ENCODE data around the gene USP32. TPM values are rescaled to one million over a fixed set of nuclear protein-coding genes. Genes with fewer than 3 reads are reported as not detected.
"Not testable (repeated sequence)": the region's sequence is repeated elsewhere in the genome, so short reads cannot be mapped to it uniquely, and the experiment has no call there.

USP32 gene
- total RNA-seq, 2 experiments from 2014 or later = 36.7 to 44.0 TPM

DNA sequence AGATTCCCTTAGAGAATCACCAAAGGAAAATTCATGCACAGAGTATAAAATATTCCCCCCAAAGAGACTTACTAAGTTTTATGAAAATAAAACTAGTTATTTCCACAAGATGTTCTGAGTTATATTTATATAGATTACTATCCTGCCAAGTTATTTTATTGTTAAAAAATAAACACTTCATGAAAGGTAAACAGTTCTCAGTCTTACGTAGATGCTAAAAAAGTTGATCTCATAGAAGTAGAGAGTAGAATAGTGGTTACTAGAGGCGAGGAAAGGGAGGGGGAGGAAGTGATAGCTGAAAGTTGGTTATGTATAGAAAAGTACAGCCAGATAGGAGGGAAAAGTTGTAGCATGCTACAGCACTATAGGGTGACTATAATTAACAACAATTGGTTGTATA, 65.2 kb downstream of the USP32 start:
- Mint-ChIP-seq H3K4me1 (ENCODE audit: low read depth) (no peaks in the 10 kb centered on the region), H3K27ac (no peak overlapping the region), H3K36me3 (ENCODE audit: low read depth) (peaks cover 6% of the 10 kb centered on the region), H3K27me3 (ENCODE audit: low read depth) (no peaks in the 10 kb centered on the region), H3K9me3 (ENCODE audit: insufficient read depth) (no peaks in the 10 kb centered on the region), H3K4me3 (no peak overlapping the region)
- ATAC-seq = no peak
- DNase-seq = no peak
- POLR2A ChIA-PET = no interaction called here
- CTCF ChIA-PET = no interaction called here

- ChIA-PET POLR2A (no interaction called here), CTCF (no interaction called here)
- DNase-seq (no peak), ATAC-seq (no peak)
- H3K36me3 Mint-ChIP-seq (ENCODE audit: low read depth) = peaks cover 6% of the 10 kb centered on the region
- H3K9me3 Mint-ChIP-seq (ENCODE audit: insufficient read depth) = no peaks in the 10 kb centered on the region
- H3K4me1 Mint-ChIP-seq (ENCODE audit: low read depth) = no peaks in the 10 kb centered on the region
- no peak overlapping the region for H3K27ac Mint-ChIP-seq
- no peak overlapping the region for H3K4me3 Mint-ChIP-seq
- no peaks in the 10 kb centered on the region for H3K27me3 Mint-ChIP-seq (ENCODE audit: low read depth)
Observed at GRCh38 chr17:60325730-60326524, 66.0 kb downstream of the USP32 start.

DNA sequence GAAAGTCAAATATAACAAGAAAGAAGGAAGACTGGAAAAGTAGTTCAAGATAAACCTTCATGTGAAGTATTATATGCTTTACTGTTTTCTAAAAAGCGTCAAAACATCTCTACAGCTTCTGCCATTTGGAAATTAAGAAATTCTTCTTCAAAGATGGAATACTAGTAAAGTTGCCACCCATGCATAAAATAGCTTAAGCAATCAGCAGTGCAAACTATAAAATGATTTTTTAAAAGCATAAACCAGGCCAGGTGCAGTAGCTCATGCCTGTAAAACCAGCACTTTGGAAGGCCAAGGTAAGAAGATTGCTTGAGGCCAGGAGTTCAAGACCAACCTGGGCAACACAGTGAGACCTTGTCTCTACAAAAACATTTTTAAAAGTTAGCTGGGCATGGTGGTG, 68.2 kb downstream of the USP32 start:
- Mint-ChIP-seq H3K4me3 (no peak overlapping the region), H3K4me1 (ENCODE audit: low read depth) (no peaks in the 10 kb centered on the region), H3K27me3 (ENCODE audit: low read depth) (no peaks in the 10 kb centered on the region), H3K27ac (no peak overlapping the region), H3K36me3 (ENCODE audit: low read depth) (peaks cover 4% of the 10 kb centered on the region), H3K9me3 (ENCODE audit: insufficient read depth) (no peaks in the 10 kb centered on the region)
- ATAC-seq = no peak
- ChIA-PET CTCF (no interaction called here), POLR2A (interaction anchor here (1.0 kb wide), 1 partner anchor 65 kb away, joined by 3 read pairs; no protein-coding TSS in a partner anchor)
- no peak for DNase-seq

- no peak overlapping the region for H3K27ac Mint-ChIP-seq
- ATAC-seq (no peak), DNase-seq (no peak)
- H3K36me3 Mint-ChIP-seq (ENCODE audit: low read depth) = peaks cover 1% of the 10 kb centered on the region
- no peaks in the 10 kb centered on the region for H3K4me1 Mint-ChIP-seq (ENCODE audit: low read depth)
- H3K4me3 Mint-ChIP-seq = no peak overlapping the region
- POLR2A ChIA-PET = interaction anchor here (0.6 kb wide), 1 partner anchor 69 kb away, joined by 3 read pairs; no protein-coding TSS in a partner anchor
- no peaks in the 10 kb centered on the region for H3K9me3 Mint-ChIP-seq (ENCODE audit: insufficient read depth)
- no peaks in the 10 kb centered on the region for H3K27me3 Mint-ChIP-seq (ENCODE audit: low read depth)
- CTCF ChIA-PET = no interaction called here
Observed at GRCh38 chr17:60322056-60322387, 69.9 kb downstream of the USP32 start.

- Mint-ChIP-seq H3K27me3 (ENCODE audit: low read depth) (no peaks in the 10 kb centered on the region), H3K27ac (no peak overlapping the region), H3K36me3 (ENCODE audit: low read depth) (peaks cover 3% of the 10 kb centered on the region), H3K4me3 (no peak overlapping the region), H3K9me3 (ENCODE audit: insufficient read depth) (no peaks in the 10 kb centered on the region), H3K4me1 (ENCODE audit: low read depth) (no peaks in the 10 kb centered on the region)
- POLR2A ChIA-PET = no interaction called here
- ATAC-seq (no peak), DNase-seq (no peak)
- CTCF ChIA-PET = no interaction called here
Observed at GRCh38 chr17:60321336-60322055, 70.4 kb downstream of the USP32 start.

DNA sequence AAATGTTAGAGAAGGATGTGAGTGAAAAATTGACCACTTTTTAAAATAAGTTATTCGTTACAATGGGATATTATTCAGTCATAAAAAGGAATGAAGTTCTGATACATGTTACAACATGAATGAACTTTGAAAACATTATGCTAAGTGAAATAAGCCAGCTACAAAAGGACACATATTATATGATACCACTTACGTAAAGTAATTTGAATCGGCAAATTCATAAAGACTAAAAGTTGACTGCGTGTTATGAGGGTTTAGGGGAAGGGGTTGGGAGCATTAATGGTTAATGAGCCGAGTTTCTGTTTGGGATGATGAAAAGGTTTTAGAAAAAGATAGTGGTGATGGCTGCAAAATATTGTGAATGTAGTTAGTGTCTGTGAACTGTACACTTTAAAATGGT, 73.1 kb downstream of the USP32 start:
- Mint-ChIP-seq H3K27me3 (ENCODE audit: low read depth) (no peaks in the 10 kb centered on the region), H3K36me3 (ENCODE audit: low read depth) (peaks cover 3% of the 10 kb centered on the region), H3K4me3 (no peak overlapping the region), H3K27ac (no peak overlapping the region), H3K9me3 (ENCODE audit: insufficient read depth) (no peaks in the 10 kb centered on the region), H3K4me1 (ENCODE audit: low read depth) (peaks cover 8% of the 10 kb centered on the region)
- CTCF ChIA-PET = no interaction called here
- POLR2A ChIA-PET = interaction anchor here (0.8 kb wide), 1 partner anchor 20 kb away, joined by 3 read pairs; no protein-coding TSS in a partner anchor
- DNase-seq (no peak), ATAC-seq (no peak)

GRCh38 chr17:60318326-60318725, 73.6 kb downstream of the USP32 start:
- CTCF ChIA-PET = no interaction called here
- H3K36me3 Mint-ChIP-seq (ENCODE audit: low read depth) = peaks cover 4% of the 10 kb centered on the region
- no peak for ATAC-seq
- no peak for DNase-seq
- H3K4me1 Mint-ChIP-seq (ENCODE audit: low read depth) = peaks cover 8% of the 10 kb centered on the region
- H3K4me3 Mint-ChIP-seq = no peak overlapping the region
- no peaks in the 10 kb centered on the region for H3K9me3 Mint-ChIP-seq (ENCODE audit: insufficient read depth)
- no peak overlapping the region for H3K27ac Mint-ChIP-seq
- H3K27me3 Mint-ChIP-seq (ENCODE audit: low read depth) = no peaks in the 10 kb centered on the region
- POLR2A ChIA-PET = interaction anchor here (0.8 kb wide), 1 partner anchor 20 kb away, joined by 3 read pairs; no protein-coding TSS in a partner anchor

- H3K36me3 Mint-ChIP-seq (ENCODE audit: low read depth) = peaks cover 7% of the 10 kb centered on the region
- ChIA-PET POLR2A (no interaction called here), CTCF (no interaction called here)
- ATAC-seq (no peak), DNase-seq (no peak)
- H3K27me3 Mint-ChIP-seq (ENCODE audit: low read depth) = no peaks in the 10 kb centered on the region
- H3K27ac Mint-ChIP-seq = no peak overlapping the region
- H3K9me3 Mint-ChIP-seq (ENCODE audit: insufficient read depth) = no peaks in the 10 kb centered on the region
- peaks cover 8% of the 10 kb centered on the region for H3K4me1 Mint-ChIP-seq (ENCODE audit: low read depth)
- H3K4me3 Mint-ChIP-seq = no peak overlapping the region
Observed at GRCh38 chr17:60315650-60316049, 76.3 kb downstream of the USP32 start.

GRCh38 chr17:60314900-60315299, 77.0 kb downstream of the USP32 start:
- ATAC-seq; DNase-seq; H3K27me3 Mint-ChIP-seq (ENCODE audit: low read depth); H3K4me3 Mint-ChIP-seq; H3K9me3 Mint-ChIP-seq (ENCODE audit: insufficient read depth); CTCF ChIA-PET; H3K36me3 Mint-ChIP-seq (ENCODE audit: low read depth); H3K27ac Mint-ChIP-seq; POLR2A ChIA-PET; H3K4me1 Mint-ChIP-seq (ENCODE audit: low read depth): not testable (repeated sequence)

GRCh38 chr17:60314423-60314822, 77.5 kb downstream of the USP32 start:
- ChIA-PET POLR2A (no interaction called here), CTCF (no interaction called here)
- Mint-ChIP-seq H3K4me3 (no peak overlapping the region), H3K4me1 (ENCODE audit: low read depth) (peaks cover 8% of the 10 kb centered on the region), H3K36me3 (ENCODE audit: low read depth) (peaks cover 7% of the 10 kb centered on the region), H3K27ac (no peak overlapping the region), H3K27me3 (ENCODE audit: low read depth) (no peaks in the 10 kb centered on the region), H3K9me3 (ENCODE audit: insufficient read depth) (no peaks in the 10 kb centered on the region)
- no peak for ATAC-seq
- no peak for DNase-seq

- H3K4me1 Mint-ChIP-seq (ENCODE audit: low read depth) = peaks cover 8% of the 10 kb centered on the region
- ATAC-seq = no peak
- H3K4me3 Mint-ChIP-seq = no peak overlapping the region
- POLR2A ChIA-PET = no interaction called here
- CTCF ChIA-PET = no interaction called here
- no peaks in the 10 kb centered on the region for H3K9me3 Mint-ChIP-seq (ENCODE audit: insufficient read depth)
- H3K27ac Mint-ChIP-seq = no peak overlapping the region
- no peaks in the 10 kb centered on the region for H3K27me3 Mint-ChIP-seq (ENCODE audit: low read depth)
- DNase-seq = no peak
- peaks cover 12% of the 10 kb centered on the region for H3K36me3 Mint-ChIP-seq (ENCODE audit: low read depth)
Observed at GRCh38 chr17:60311936-60312335, 80.0 kb downstream of the USP32 start.

- Mint-ChIP-seq H3K4me1 (ENCODE audit: low read depth) (peaks cover 8% of the 10 kb centered on the region), H3K36me3 (ENCODE audit: low read depth) (peaks cover 9% of the 10 kb centered on the region), H3K9me3 (ENCODE audit: insufficient read depth) (no peaks in the 10 kb centered on the region), H3K27ac (no peak overlapping the region), H3K4me3 (no peak overlapping the region), H3K27me3 (ENCODE audit: low read depth) (no peaks in the 10 kb centered on the region)
- ATAC-seq = no peak
- CTCF ChIA-PET = interaction anchor here (0.9 kb wide), 1 partner anchor 14 kb away, joined by 4 read pairs; no protein-coding TSS in a partner anchor
- POLR2A ChIA-PET = no interaction called here
- no peak for DNase-seq
Observed at GRCh38 chr17:60311186-60311585, 80.7 kb downstream of the USP32 start.
